HG03442 (cell line): ENCODE data around the gene HSD17B3.
"Not testable (repeated sequence)": the region's sequence is repeated elsewhere in the genome, so short reads cannot be mapped to it uniquely, and the experiment has no call there.

ENCODE experiments used
- ATAC-seq: cut with Tn5 transposase; IDR thresholded peaks from one replicate; pipeline ENCODE4 v1.9.1; 2021; ENCODE audit warnings: mild to moderate bottlenecking, moderate library complexity; ENCODE audit not compliant: unreplicated experiment

Gene HSD17B3

DNA sequence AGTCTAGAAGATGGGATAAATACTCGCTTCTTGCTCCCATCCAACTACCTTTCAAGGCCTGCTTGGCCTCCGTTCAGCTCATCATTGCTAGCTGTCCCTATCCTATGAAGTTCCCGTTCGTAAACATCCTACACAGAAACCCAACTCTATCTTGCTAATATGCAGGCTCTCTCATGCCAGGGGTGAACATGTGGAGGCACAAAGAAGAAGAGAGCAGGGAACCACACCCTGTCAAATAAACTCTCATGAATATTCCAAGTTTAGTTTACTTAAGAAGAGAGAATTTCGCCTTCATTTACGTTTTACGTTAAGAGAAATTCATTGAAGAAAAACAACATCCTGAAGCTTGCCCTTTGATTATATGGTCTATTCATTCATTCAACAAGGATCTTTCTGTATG lies 7.9 kb upstream of the HSD17B3 start:
- no peak for ATAC-seq

DNA sequence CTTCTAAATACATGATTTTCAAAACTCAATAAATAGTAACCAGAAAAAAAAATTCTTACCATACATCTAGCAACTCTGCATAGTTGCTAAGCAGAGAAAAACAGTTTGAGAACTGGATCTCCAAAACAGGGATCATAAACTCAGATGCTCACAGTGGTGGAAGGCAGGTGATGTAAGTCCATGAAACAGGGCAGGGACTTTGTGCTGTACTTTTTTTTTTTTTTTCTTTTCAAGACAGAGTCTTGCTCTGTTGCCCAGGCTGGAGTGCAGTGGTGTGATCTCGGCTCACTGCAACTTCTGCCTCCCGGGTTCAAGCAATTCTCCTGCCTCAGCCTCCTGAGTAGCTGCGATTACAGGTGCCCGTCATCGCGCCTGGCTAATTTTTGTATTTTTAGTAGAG lies 5.0 kb upstream of the HSD17B3 start:
- ATAC-seq: not testable (repeated sequence)

DNA sequence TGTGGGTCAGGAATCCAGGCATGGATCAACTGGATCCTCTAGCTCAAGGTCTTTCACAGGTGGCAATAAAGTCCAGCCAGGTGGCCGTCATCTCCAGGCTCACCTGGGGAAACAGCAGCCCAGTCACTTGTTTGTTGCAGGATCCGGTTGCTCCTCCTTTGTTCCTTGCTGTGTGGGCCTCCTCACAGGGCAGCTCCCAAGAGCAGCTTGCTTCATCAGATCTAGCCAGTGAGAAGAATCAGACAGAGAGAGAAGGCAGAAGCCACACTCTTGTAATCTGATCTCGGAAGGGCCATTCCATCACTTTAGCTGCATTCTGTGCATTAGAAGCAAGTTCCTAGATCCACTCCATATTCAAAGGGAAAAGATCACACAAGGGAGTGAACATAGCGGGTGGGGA lies 3.2 kb upstream of the HSD17B3 start:
- no peak for ATAC-seq

DNA sequence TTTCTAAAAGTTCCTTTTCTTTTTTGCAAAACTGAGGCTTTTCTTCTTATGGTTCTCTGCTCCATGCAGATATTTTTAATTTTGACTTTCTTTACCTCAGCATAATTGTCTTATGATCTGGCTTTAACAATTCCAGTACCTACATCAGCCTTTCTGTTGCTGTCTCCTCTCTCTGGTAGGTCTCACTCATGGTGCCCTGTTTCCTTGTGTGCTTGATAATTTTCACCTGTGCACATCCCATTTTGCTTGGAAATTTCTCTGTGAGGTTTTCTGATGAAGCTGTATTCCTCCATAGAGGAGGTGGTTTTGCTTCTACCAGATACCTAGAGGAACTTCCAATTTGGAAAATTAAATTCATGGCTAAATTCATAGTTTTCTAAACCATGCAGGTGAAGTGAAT lies 2.3 kb upstream of the HSD17B3 start:
- no peak for ATAC-seq

DNA sequence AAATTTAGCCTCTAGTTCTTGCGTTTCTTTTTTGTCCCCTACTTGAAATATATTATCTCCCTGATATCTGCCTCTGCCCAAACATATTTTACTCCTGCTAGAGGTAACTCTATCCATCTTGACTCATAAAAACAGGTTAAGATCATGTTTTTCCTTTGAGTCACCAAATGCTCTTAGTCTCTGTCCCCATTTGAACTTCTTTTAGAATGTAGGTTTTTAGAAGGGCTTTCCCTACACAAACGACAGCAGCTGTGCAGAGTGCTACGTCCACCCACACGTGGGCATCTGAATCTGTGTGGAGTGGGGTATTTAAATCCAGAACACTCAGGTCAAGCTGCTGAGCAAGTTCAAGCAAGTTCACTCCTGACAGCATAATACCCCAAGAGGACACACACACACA lies 2.2 kb downstream of the HSD17B3 start:
- no peak for ATAC-seq

DNA sequence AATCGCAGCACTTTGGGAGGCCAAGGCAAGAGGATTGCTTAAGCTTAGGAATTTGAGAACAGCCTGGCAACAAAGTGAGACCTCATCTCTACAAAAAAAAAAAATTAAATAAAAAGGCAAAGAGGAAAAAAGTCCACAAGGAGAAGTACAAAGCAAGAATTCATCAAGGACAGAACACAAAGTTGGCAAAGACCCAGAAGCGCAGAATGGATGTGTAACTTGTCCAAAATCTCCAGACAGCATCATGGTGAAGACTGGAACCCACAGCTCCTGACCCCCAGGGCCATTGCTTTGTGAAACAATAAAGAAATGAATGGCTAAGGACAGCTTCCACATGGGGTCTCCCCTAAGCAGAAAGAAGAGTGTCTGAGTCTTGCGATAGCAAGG lies 7.8 kb downstream of the HSD17B3 start:
- ATAC-seq: no peak

DNA sequence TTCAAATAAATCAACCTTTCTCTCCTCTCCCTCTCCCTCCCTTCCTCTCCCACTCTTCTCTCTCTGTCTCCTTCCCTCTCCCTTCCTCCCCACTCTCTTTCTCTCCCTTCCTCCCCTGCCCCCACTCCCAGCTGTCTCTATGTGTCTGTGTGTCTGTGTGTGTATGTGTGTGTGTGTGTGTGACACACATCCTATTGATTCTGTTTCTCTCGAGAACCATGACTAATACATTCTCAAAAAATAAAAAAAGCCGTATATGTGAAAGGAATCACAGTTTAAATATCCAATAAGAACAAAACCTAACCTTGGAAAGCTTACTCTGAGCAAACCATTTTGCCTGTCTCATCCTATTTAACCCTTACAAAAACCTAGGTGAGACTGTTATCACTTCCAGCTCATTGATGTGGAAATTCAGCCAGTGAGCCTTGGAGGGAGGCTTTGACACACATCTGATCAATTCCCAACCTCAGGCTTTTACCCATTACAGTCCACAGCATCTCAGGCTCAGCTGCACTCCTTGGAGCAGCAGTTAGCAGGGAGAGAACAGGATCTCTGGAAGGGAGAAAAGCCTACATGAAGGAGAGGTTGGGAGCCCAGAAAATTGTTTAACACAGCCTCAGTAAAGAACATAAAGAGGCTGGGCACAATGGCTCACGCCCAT lies 8.3 kb downstream of the HSD17B3 start:
- no peak for ATAC-seq

DNA sequence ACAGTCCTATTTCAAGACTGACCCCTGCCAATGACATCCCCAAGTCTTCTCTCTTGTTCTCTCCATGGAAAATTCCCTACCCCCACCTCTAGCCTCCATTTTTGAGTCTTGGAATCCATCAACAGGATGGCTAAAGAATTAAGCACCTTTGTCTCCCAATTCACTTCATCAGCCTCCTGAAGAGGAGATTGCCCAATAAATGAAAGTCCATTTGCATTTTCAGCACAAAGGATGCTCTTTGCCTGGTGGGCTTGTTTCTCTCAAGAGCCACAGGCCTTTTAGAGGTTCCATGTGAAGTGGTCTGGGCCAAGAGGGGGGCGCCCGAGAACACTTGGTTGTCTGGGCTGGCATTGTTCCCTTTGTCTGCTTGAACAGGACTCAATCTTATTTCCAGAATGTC lies 12.6 kb downstream of the HSD17B3 start:
- no peak for ATAC-seq

DNA sequence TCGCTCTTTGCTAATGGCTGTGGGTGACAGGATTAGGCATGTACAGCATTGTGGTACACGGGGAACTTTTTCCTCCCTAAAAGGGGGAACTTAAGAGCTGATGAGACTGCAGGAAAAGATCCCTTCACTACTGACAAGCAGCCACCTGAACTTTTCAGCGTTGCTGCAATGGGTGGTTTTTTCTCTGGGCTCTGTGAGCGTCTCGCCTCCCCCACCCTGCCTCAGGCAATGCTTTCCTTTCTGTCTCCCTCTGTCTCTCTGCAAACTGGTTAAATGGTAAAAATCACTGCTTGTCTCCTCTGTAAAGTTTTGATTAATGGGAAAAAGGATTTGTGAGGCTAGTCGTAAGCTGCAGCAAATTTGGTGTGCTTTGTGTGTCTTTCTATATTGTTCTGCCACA lies 20.3 kb downstream of the HSD17B3 start:
- ATAC-seq: no peak

DNA sequence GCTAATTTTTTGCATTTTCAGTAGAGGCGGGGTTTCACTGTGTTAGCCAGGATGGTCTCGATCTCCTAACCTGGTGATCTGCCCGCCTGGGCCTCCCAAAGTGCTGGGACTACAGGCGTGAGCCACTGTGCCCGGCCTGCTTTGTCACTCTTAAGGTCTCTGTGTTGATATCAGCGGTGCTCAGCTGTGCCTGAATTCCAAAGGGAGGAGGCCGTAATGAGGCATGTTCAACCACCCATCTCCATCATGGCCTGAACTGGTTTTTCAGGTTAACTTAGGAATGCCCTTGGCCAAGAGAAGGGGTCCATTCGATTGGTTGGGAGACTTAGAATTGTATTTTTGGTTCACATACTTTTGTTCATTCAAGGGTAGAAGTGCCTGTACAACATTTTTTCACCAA lies 22.0 kb downstream of the HSD17B3 start:
- no peak for ATAC-seq

DNA sequence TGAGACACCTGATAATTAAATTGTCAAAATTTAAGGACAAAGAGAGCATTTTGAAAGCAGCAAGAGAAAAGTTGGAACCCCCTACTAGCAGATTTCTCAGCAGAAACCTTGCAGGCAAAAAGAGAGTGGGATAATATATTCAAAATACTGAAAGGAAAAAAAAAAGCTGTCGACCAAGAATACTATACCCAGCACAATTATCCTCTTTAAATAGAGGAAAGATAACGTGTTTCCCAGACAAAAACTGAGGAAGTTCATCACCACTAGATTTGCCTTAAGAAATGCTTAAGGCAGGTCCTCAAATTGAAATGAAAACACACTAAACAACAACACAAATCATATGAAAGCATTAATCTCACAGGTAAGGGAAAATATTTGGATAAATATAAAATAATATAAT lies 27.0 kb downstream of the HSD17B3 start:
- ATAC-seq: no peak

DNA sequence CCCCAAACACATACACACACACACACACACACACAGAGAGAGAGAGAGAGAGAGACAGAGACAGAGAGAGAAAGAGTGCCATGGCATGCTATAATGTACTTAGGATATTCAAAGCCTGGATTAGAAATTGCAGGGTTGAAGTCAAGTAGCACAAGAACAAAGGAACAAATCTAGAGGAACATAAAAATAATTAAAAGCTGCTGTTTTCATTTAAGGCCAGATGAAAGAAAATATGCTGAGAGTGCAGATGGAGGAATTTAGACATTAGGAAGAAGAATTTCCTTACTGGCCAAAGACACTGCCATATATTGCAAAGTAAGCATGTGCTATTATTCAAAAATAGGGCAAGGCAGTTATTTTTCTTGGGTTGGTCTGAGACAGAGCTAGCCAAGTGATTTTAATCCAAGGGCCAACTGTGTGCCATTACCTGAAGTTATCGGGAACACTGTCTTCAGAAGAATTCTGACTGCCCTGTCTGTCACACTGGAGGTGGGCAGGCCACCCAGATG lies 31.7 kb downstream of the HSD17B3 start:
- no peak for ATAC-seq

DNA sequence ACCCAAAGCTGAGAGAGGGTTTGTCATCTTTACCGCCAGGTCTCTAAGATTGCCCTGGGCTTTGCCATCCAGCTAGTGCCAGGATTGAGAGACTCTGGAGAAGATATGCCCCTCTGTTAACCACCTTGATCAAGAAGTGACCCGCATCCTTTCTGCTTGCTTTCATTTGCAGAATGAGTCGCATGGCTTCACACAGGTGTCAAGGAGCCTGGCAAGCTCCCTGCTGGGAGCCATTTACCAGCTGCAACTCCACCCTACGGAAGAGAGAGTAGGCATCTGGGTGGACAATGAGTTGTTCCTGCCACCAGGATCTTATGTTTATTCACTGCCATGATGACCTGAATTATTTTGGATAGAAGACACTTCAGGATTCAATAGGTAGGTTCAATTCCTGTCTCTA lies 43.0 kb downstream of the HSD17B3 start:
- ATAC-seq: no peak

DNA sequence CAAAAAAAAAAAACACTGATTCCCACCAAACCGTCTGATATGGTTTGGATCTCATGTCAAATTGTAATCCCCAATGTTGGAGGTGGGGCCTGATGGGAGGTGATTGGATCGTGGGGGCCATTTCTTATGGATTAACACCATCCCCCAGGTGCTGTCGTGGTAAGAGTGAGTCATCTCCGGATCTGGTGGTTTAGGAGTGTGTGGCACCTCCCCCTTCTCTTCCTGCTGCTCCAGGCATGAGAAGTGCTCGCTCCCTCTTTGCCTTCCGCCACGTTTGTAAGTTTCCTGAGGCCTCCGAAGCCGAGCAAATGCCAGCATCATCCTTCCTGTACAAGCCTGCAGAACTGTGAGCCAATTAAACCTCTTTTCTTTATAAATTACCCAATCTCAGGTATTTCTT lies 45.2 kb downstream of the HSD17B3 start:
- no peak for ATAC-seq

DNA sequence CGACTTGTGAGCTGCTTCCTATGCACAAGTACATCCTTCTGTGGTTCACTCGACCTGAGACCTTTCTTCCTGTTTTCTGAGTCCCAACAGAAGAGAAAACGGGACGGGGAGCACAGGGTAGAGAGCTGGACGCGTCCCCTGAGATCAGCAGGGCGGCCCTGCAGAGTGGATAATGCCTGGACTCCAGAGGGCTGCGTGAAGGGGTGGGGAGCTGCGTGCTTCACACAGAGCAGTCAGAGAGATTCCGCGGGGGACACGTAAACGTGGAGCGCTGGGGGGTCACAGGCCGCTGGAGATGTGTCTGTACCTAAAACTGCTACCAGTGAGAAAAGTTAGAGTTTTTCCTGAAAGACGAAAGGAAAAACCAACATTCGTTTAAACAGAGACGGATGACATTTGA lies 46.3 kb downstream of the HSD17B3 start:
- ATAC-seq: no peak

DNA sequence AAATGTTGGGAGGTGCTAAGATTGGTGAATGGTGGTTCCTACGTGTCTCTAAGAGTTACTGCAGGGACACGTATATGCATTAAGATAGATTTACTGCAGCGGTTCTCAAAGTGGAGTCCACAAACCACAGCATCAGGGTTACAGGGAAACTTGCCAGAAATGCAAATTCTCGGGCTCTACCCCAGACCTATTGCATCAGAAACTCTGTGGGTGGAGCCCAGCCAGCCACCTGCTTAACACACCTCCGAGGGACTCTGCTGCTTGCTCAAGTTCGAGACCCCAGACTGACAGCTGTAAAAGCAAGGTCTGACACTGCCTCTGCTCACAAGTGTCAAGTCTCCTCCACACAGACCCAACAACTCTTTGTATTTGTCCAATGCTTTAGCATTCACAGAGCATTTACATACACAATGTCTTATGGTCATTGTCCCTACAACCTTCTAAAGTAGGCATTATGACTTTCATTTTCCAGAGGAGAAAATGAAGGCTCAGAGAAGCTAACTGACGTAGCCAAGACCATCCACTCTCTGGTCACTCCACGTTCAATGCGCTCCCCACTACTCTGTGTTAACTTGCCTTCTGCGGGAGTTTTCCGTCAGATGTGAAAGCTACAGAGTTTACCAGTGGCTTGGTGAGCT lies 48.8 kb downstream of the HSD17B3 start:
- no peak for ATAC-seq

DNA sequence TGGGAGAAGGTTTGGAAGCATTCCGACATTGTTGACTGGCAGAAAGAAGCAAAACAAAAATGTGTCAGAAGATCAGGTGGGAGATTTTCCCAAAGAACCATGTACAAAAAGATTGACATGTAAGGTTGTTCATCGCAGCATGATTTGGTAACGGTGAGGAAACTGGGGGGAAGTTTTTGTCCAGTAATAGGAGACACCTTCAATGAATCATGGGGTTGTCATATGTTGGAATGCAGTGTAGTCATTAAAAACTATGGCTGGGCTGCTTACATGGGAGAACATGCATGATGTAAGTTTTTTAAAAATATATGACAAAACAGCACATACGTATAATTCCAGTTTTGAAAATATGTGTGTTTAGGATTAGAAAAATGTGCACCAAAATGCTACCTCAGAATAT lies 50.5 kb downstream of the HSD17B3 start:
- no peak for ATAC-seq

DNA sequence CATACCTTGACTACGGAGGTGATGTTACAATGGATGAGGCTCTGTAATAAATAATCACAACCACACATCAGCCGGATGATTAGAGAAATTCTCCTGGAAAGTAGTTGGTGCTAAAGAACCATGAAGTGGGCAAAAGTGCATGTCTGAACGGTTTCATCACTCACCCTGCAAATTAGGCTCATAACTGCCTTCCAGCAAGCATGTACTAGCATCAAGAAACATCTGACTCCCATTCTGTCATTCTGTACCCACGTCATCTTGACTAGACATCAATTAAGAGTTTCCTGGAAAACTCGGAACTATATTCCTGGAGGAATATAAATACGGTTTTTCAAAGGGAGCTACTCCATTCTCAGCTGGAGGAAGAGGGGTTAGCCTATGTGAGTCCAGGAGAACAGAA lies 52.2 kb downstream of the HSD17B3 start:
- no peak for ATAC-seq

DNA sequence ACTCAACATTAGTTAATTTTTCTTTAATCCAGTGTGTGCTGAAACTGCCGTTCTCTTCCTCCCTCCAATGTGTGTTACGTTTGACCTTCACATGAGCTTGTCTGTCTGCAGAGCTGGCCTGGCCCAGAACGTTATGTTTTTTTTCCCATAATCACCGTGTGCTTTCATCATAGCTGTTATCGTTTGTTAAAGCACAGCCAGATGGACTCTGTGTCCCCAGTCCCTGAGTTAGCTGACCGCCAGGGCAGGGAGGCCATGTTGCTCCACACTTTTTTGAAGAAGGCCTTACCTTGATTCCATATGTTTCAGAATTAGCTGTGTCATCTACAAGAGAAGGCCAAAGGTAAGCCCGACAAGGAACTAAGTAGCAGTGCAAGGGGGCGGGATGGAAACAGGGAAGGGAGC lies 55.7 kb downstream of the HSD17B3 start:
- no peak for ATAC-seq

DNA sequence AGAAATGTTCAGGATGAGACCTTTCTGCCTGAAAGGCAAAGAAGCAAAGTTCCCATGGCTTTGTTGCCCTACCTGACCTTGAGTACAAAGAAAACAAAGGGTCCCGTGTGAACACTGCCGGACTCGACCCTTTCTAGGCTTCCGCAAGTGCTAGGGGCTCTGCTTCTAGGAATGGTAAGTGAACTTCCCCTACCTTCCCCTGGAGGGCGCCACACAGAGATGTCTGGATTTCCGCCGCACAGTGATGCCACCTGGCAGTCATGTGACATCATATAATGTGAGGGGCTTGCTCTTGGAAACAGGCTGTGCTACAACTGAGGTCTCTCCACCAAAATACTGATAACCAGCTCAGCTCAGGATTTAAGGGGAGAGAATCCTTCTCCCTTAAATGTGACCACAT lies 56.6 kb downstream of the HSD17B3 start:
- no peak for ATAC-seq

DNA sequence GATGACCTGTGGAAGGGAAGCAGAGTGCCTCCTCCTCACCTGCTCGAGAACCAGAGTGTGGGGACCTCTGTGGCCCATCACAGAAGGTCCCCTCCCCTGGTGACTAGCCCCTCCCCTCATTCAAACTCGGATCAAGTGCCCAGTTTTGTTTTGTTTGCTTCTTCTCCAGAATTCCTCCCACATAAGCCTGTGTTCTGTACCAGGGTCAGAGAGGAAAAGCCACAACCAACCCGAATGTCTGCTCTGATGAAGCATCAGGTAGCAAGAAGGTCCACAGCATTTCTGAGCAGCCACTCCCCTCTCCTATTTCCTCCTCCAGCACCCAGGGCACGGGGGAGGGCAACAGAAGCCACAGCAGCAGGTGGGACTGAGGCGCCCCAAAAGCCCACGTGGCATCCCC lies 58.2 kb downstream of the HSD17B3 start:
- ATAC-seq: no peak

DNA sequence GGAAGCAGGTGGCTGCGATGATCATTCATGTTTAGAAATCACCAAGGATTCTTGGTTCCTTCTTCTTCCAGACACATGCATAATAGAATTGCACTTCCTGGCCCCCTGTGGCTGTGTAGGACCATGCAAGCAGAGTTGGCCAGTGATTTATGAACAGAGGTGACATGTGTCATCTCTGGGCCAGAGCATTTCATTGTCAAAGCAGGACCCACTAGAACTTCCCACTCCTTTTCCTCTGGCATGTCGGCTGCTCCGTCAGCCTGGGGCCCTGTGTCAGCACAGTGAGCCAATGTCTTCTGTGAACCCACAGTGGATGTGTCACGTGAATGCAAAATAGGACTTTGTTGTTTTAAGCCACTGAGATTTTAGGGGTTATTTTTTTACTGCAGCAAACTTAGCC lies 59.2 kb downstream of the HSD17B3 start:
- ATAC-seq: no peak

DNA sequence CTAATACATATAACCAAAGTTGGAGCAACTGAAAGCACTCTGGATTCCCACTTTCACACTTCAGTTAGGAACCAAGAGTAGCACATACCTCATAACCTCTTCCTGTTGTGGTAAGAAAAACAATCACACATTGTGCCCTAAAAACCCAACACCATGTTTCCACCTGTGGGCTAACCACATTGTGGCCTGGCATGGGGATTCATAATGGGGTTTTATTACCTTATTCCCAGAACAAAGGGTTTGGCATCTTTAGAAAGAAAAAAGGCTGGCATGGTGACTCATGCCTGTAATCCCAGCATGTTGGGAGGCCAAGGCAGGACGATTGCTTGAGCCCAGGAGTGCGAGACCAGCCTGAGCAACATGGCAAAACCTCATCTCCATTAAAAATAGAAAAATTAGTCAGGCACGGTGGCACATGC lies 60.6 kb downstream of the HSD17B3 start:
- no peak for ATAC-seq
